Astrocyte (in vitro differentiated cells and primary cell): Measurements from ENCODE around the gene GRIP1. TPM values are rescaled to one million over a fixed set of nuclear protein-coding genes. Genes with fewer than 3 reads are reported as not detected.
A peak's percentile ranks its signal among the peaks of the same experiment; 100 is the strongest.

Experiments
- DNase-seq: peaks from one replicate; pipeline ENCODE4 v3.0.0-alpha.2; 2010; ENCODE audit warnings: low read depth
- FAIRE-seq: peaks from 2 replicates; lab custom pipeline; 2011; peaks lifted over from hg19 to GRCh38; lab: Jason Lieb, UNC
- H2AFZ ChIP-seq: 2 replicates; pipeline ENCODE4 v1.6.0; 2012; ENCODE audit warnings: low read depth, low read length, inconsistent platforms
- H3K27ac ChIP-seq: 2 replicates; pipeline ENCODE4 v1.5.1; 2011; ENCODE audit warnings: low read depth, low read length, inconsistent platforms
- H3K27me3 ChIP-seq: 2 replicates; pipeline ENCODE4 v1.6.0; 2011; ENCODE audit warnings: low read length, inconsistent platforms; ENCODE audit not compliant: insufficient read depth
- H3K36me3 ChIP-seq: 2 replicates; pipeline ENCODE4 v1.5.1; 2011; ENCODE audit warnings: low read length, inconsistent platforms; ENCODE audit not compliant: insufficient read depth
- H3K4me1 ChIP-seq: 2 replicates; pipeline ENCODE4 v1.5.1; 2011; ENCODE audit warnings: low read length, inconsistent platforms; ENCODE audit not compliant: insufficient read depth
- H3K4me2 ChIP-seq: 2 replicates; pipeline ENCODE4 v1.6.0; 2012; ENCODE audit warnings: low read length, inconsistent platforms
- H3K4me3 ChIP-seq: 2 replicates; pipeline ENCODE4 v1.5.1; 2011; ENCODE audit warnings: low read depth, mild to moderate bottlenecking, low read length, inconsistent platforms; ENCODE audit not compliant: insufficient read depth
- H3K79me2 ChIP-seq: 2 replicates; pipeline ENCODE4 v1.6.0; 2012; ENCODE audit warnings: mild to moderate bottlenecking, low read length, inconsistent platforms; ENCODE audit not compliant: insufficient read depth
- H3K9ac ChIP-seq: 2 replicates; pipeline ENCODE4 v1.6.0; 2012; ENCODE audit warnings: mild to moderate bottlenecking, low read length, inconsistent platforms
- H3K9me3 ChIP-seq: 2 replicates; pipeline ENCODE4 v1.5.1; 2012; ENCODE audit warnings: low read depth, mild to moderate bottlenecking, low read length, inconsistent platforms; ENCODE audit not compliant: insufficient read depth
- H4K20me1 ChIP-seq: 2 replicates; pipeline ENCODE4 v1.6.0; 2012; ENCODE audit warnings: low read length, inconsistent platforms; ENCODE audit not compliant: insufficient read depth
- H3K27ac Mint-ChIP-seq: one replicate; pipeline ENCODE4 v1.8.0; 2021; ENCODE audit warnings: mild to moderate bottlenecking, mixed read lengths; ENCODE audit not compliant: unreplicated experiment
- H3K27me3 Mint-ChIP-seq: one replicate; pipeline ENCODE4 v1.8.0; 2021; ENCODE audit warnings: low read depth, mixed read lengths; ENCODE audit not compliant: unreplicated experiment
- H3K36me3 Mint-ChIP-seq: one replicate; pipeline ENCODE4 v1.8.0; 2021; ENCODE audit warnings: low read depth, mixed read lengths; ENCODE audit not compliant: unreplicated experiment
- H3K4me1 Mint-ChIP-seq: one replicate; pipeline ENCODE4 v1.8.0; 2021; ENCODE audit warnings: low read depth, mixed read lengths; ENCODE audit not compliant: unreplicated experiment
- H3K4me3 Mint-ChIP-seq: one replicate; pipeline ENCODE4 v1.8.0; 2021; ENCODE audit warnings: mild to moderate bottlenecking, moderate library complexity, mixed read lengths; ENCODE audit not compliant: unreplicated experiment
- H3K9me3 Mint-ChIP-seq: one replicate; pipeline ENCODE4 v1.8.0; 2021; ENCODE audit warnings: mild to moderate bottlenecking, mixed read lengths; ENCODE audit not compliant: unreplicated experiment
- CTCF ChIP-seq: IDR thresholded peaks from 2 replicates; pipeline ENCODE4 v1.5.1; 2011; ENCODE audit warnings: low read depth, mild to moderate bottlenecking, inconsistent platforms, low read length, moderate library complexity; ENCODE audit not compliant: insufficient read depth
- EZH2 ChIP-seq: IDR thresholded peaks from 2 replicates; pipeline ENCODE4 v1.6.1; 2012; ENCODE audit warnings: mild to moderate bottlenecking, low read length, inconsistent platforms; ENCODE audit not compliant: insufficient read depth
- total RNA-seq: library from RNA; stranded (reverse); gene quantifications from 2 replicates; pipeline ENCODE4 v1.2.1, GENCODE V29; 2021

Gene GRIP1
- total RNA-seq, 1 donor from 2014 or later, result 16.7 TPM

DNA sequence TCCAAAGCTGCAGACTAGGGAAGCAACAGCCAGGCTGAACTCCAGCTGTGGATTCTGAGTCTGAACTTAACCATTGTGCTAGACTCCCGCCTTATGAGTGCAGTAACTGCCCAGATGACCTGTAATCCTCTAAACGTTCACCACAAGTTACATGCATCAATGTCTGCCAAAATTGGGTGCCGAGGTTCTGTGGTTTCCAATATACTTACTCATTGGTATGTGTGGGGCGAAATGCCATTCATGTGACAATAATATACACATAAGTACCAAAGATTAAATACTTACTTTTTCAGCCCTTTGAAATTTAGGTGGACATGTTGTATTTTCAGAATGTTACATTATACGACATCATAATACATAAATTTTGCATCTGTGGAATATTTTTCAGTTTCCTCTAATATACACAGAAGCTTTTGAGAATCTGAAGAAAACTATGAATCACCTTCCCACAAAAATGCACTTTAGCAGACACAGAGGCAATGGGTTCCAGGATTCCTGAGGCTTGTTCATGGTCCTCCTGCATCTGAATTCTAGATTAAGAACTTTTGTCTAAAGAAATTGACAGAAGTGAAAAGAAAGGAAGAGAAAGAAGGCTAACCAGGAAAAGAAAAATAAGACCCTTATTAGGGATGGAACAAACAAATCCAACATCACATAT is 31.7 kb downstream of the GRIP1 start:
- FAIRE-seq, result peak; percentile 95
- H3K9me3 Mint-ChIP-seq, result no peaks in the 10 kb centered on the region

DNA sequence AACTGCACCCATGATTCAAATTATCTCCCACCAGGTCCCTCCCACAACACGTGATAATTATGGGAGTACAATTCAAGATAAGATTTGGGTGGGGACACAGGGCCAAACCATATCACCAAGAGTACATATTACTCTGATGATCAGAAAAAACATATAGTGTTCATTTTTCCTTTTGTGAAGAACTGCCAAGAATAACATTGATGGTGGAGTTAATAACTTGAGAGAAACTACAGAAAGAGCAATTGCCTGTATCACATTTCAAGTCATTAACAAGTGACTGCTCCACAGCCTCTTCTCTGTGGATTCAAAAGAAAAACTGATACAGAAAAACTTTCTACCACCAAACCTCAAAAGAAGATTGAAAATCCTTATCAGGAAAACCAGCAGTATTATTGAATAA is 34.7 kb downstream of the GRIP1 start:
- Histone ChIP-seq H2AFZ (no peak overlapping the region), H3K36me3 (no peaks in the 10 kb centered on the region), H4K20me1 (no peaks in the 10 kb centered on the region), H3K27ac (no peak overlapping the region), H3K27me3 (no peaks in the 10 kb centered on the region), H3K79me2 (no peaks in the 10 kb centered on the region), H3K4me2 (no peak overlapping the region), H3K4me1 (peaks cover 18% of the 10 kb centered on the region), H3K9me3 (no peaks in the 10 kb centered on the region), H3K9ac (no peak overlapping the region), H3K4me3 (no peak overlapping the region)
- peak; percentile 44 for DNase-seq
- H3K9me3 Mint-ChIP-seq, result no peaks in the 10 kb centered on the region
- TF ChIP-seq EZH2, result no peak
- no peak for TF ChIP-seq CTCF
- peaks cover 26% of the 10 kb centered on the region for H3K4me1 Mint-ChIP-seq
- no peaks in the 10 kb centered on the region for H3K36me3 Mint-ChIP-seq
- H3K27ac Mint-ChIP-seq, result no peak overlapping the region
- no peak overlapping the region for H3K4me3 Mint-ChIP-seq
- no peaks in the 10 kb centered on the region for H3K27me3 Mint-ChIP-seq
- no peak for FAIRE-seq

More for the DNA sequence above, 31.7 kb downstream of the GRIP1 start:
- Histone ChIP-seq H3K79me2 (no peaks in the 10 kb centered on the region), H3K4me2 (peak overlapping the region; percentile 74), H2AFZ (no peak overlapping the region), H3K36me3 (no peaks in the 10 kb centered on the region), H3K4me3 (peak overlapping the region; percentile 22), H4K20me1 (no peaks in the 10 kb centered on the region), H3K27ac (peak overlapping the region; percentile 58), H3K9ac (peak overlapping the region; percentile 54), H3K27me3 (no peaks in the 10 kb centered on the region), H3K9me3 (no peaks in the 10 kb centered on the region), H3K4me1 (peaks cover 18% of the 10 kb centered on the region)
- peak overlapping the region; percentile 94 for H3K27ac Mint-ChIP-seq
- TF ChIP-seq EZH2 (no peak), CTCF (no peak)
- no peaks in the 10 kb centered on the region for H3K27me3 Mint-ChIP-seq
- peak; percentile 99 for DNase-seq
- peaks cover 26% of the 10 kb centered on the region for H3K4me1 Mint-ChIP-seq
- no peak overlapping the region for H3K4me3 Mint-ChIP-seq
- H3K36me3 Mint-ChIP-seq, result no peaks in the 10 kb centered on the region
